Measurements from ENCODE around the gene CST2. TPM values are rescaled to one million over a fixed set of nuclear protein-coding genes. Genes with fewer than 3 reads are reported as not detected.
"Not testable (repeated sequence)": the region's sequence is repeated elsewhere in the genome, so short reads cannot be mapped to it uniquely, and the experiment has no call there.

The CST2 gene
- total RNA-seq, 4 donors from 2014 or later, result not detected

- TF ChIP-seq CTCF (IDR thresholded peaks at IDR 0.05), result no peak
- no peak for TF ChIP-seq POLR2A (IDR thresholded peaks at IDR 0.05)
- intact Hi-C loops (cut with DNase I; ENCODE audit: low total_unique reads), result no loop called here
- 40 to 51% methylated on average over 7 of the region's 7 CpGs for WGBS, 2 donors
- no peak for DNase-seq (ENCODE audit: low spot score in 2 of 2)
- H3K4me3 ChIP-seq (ENCODE audit: low read depth, poor library complexity, severe bottlenecking), result no peak overlapping the region
Observed at GRCh38 chr20:23794841-23795240, 31.7 kb downstream of the CST2 start.

GRCh38 chr20:23794065-23794464, 32.5 kb downstream of the CST2 start:
- WGBS, 2 donors, result 55 to 76% methylated on average over 5 to 7 of the region's 7 CpGs
- H3K4me3 ChIP-seq (ENCODE audit: low read depth, poor library complexity, severe bottlenecking), result no peak overlapping the region
- TF ChIP-seq CTCF (IDR thresholded peaks at IDR 0.05) (no peak), POLR2A (IDR thresholded peaks at IDR 0.05) (no peak)
- DNase-seq (ENCODE audit: low spot score in 2 of 2), result no peak
- intact Hi-C loops (cut with DNase I; ENCODE audit: low total_unique reads), result no loop called here

GRCh38 chr20:23783447-23783846, 43.1 kb downstream of the CST2 start:
- DNase-seq (ENCODE audit: low spot score in 2 of 2), result no peak
- TF ChIP-seq POLR2A (IDR thresholded peaks at IDR 0.05), result no peak
- TF ChIP-seq CTCF (IDR thresholded peaks at IDR 0.05), result no peak
- intact Hi-C loops (cut with DNase I; ENCODE audit: low total_unique reads), result no loop called here
- H3K4me3 ChIP-seq (ENCODE audit: low read depth, poor library complexity, severe bottlenecking), result no peak overlapping the region
- WGBS, 2 donors, result 98 to 100% methylated on average over 1 of the region's 1 CpG

- DNase-seq (ENCODE audit: low spot score in 2 of 2), result no peak
- H3K4me3 ChIP-seq (ENCODE audit: low read depth, poor library complexity, severe bottlenecking), result no peak overlapping the region
- TF ChIP-seq CTCF (IDR thresholded peaks at IDR 0.05) (no peak), POLR2A (IDR thresholded peaks at IDR 0.05) (no peak)
- 48 to 76% methylated on average over 8 of the region's 8 CpGs for WGBS, 2 donors
- intact Hi-C loops (cut with DNase I; ENCODE audit: low total_unique reads), result no loop called here
Observed at GRCh38 chr20:23782366-23782983, 44.1 kb downstream of the CST2 start.

- DNase-seq (ENCODE audit: low spot score in 2 of 2); intact Hi-C loops (cut with DNase I; ENCODE audit: low total_unique reads); H3K4me3 ChIP-seq (ENCODE audit: low read depth, poor library complexity, severe bottlenecking): not testable (repeated sequence)
Observed at GRCh38 chr20:23778676-23779075, 47.9 kb downstream of the CST2 start.

GRCh38 chr20:23777380-23777779, 49.1 kb downstream of the CST2 start:
- 71 to 79% methylated on average over 6 to 8 of the region's 8 CpGs for WGBS, 2 donors
- DNase-seq (ENCODE audit: low spot score in 2 of 2); intact Hi-C loops (cut with DNase I; ENCODE audit: low total_unique reads); H3K4me3 ChIP-seq (ENCODE audit: low read depth, poor library complexity, severe bottlenecking): not testable (repeated sequence)

- DNase-seq (ENCODE audit: low spot score in 2 of 2), result no peak
- TF ChIP-seq POLR2A (IDR thresholded peaks at IDR 0.05) (no peak), CTCF (IDR thresholded peaks at IDR 0.05) (no peak)
- WGBS, 2 donors, result 26 to 32% methylated on average over 13 to 14 of the region's 14 CpGs
- no peak overlapping the region for H3K4me3 ChIP-seq (ENCODE audit: low read depth, poor library complexity, severe bottlenecking)
- intact Hi-C loops (cut with DNase I; ENCODE audit: low total_unique reads), result no loop called here
Observed at GRCh38 chr20:23776067-23776771, 50.3 kb downstream of the CST2 start.
